Femur (tissue), 1 donor: Measurements from ENCODE around the gene AHRR.

Experiments used
- DNase-seq: peaks from one replicate; pipeline ENCODE4 v3.0.0-alpha.2; 2017

The AHRR gene

DNA sequence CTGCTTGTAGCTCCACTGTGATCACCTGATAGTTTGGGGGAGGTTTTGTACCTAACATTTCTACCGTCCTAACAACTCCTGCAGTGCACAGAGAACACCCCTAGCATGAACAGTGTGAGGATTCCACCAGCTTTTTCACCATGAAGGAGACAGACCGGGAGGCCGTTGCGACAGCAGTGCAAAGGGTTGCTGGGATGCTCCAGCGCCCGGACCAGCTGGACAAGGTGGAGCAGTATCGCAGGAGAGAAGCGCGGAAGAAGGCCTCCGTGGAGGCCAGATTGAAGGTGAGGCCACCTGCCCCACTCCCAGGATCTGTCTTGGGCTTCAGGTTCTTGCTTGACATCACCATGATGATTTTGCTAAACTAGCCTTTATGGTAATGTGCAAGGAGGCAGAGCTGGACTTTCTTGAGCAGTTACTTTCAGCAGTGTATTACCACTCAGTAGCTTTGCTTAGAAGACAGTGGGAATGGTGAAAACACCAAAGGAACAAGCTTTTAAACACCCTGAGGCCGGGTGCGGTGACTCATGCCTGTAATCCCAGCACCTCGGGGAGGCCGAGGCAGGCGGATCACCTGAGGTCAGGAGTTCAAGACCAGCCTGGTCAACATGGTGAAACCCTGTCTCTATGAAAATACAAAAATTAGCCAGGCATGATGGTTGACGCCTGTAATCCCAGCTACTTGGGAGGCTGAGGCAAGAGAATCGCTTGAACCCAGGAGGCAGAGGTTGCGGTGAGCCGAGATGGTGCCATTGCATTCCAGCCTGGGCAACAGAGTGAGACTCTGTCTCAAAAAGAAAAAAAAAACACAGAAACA lies 124.8 kb downstream of the AHRR start:
- DNase-seq = peak; percentile 10

DNA sequence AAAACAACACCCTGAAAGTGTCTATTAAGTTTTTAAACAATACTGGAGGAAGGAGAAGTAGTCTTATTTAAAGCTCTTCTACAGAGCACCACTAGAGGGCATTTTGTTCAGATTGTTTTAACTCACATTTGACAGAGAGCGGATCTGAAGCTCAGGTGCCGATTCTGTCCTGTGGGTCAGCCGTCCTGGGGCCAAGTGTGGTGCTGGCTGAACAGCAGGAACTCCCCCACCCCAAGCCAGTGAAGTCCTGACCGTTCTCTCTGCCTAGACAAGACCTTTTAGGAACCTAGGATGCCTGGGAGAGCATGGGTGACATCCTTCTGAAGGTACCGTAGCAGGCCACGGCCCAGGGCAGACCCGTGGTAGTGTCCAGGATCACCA lies 125.4 kb downstream of the AHRR start:
- peak; percentile 13 for DNase-seq

DNA sequence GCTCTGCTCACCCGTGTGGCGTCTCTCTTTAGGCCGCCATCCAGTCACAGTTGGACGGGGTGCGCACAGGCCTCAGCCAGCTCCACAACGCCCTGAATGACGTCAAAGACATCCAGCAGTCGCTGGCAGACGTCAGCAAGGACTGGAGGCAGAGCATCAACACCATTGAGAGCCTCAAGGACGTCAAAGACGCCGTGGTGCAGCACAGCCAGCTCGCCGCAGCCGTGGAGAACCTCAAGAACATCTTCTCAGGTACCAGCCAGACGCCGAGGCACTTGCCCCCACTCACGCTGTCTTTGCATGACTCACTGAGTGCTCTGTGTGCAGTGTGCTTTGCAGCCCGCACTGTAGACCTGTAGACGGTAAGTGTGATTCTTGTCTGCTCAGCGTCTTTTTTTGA lies 126.0 kb downstream of the AHRR start:
- DNase-seq = peak; percentile 14

DNA sequence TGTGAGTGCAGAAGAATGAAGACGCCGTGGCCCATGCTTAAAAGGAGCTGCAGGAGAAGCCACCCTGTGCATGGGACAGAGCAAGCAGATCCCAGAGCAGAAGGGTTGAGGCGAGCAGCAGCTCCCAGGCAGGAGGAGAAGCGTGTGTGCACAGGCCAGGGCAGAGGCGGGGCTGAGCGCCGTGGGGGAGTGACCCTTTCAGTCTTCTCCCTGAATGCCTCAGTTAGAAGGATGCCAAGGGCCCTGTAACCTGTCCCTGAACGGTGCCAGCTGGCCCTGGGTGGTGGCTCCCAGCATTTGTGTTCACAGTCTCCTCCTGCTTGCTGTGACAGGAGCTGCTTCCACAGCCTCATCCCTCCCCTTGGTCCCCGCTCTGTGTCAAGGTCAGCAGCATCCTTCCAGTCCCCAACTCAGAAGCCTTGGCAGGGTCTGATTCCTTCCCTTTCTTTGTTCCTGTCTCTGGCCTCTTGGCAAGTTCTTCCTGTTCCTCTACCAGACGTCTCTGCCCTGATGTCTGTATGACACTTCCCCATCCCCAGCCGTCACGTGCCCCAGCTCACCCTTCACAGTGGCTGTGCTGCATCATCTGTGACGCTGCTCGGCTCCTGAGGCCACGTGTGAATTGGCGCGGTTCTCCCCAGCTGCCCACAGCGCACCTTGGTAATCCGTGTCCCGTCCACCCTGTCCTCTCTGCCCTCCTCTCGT lies 126.7 kb downstream of the AHRR start:
- peak; percentile 48 for DNase-seq

DNA sequence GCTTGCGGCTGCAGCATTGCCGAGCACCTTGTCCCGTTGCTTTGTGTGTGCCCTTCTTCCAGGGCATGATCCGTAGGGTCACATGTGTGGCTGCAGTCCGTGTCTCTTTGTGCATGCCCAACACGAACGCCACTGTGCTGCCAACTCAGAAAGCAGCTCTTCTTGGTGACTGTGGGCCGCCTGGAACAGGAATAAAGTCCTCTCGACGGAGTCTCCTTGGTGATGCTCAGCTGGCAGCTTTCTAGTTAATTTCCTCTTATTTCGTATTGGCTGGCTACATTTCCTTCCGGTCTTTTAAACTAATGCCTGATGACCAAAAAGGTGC lies 127.2 kb downstream of the AHRR start:
- no peak for DNase-seq

DNA sequence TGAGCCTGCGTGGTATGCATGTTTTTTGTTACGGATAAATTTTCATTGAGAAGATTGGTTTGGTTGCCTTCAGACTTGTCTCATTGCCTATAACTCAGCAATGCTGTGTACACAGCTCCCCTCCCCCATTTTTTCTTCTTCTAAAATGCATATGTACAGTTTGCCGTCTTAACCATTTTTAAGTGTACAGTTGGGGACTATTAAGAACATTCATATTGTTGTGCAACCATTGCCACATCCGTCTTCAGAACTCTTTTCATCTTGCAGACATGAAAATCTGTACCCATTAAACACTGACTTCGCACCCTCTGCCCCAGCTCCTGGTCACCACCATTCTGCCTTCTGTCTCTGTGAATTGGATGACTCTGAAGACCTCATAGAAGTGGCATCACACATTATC lies 127.6 kb downstream of the AHRR start:
- no peak for DNase-seq

DNA sequence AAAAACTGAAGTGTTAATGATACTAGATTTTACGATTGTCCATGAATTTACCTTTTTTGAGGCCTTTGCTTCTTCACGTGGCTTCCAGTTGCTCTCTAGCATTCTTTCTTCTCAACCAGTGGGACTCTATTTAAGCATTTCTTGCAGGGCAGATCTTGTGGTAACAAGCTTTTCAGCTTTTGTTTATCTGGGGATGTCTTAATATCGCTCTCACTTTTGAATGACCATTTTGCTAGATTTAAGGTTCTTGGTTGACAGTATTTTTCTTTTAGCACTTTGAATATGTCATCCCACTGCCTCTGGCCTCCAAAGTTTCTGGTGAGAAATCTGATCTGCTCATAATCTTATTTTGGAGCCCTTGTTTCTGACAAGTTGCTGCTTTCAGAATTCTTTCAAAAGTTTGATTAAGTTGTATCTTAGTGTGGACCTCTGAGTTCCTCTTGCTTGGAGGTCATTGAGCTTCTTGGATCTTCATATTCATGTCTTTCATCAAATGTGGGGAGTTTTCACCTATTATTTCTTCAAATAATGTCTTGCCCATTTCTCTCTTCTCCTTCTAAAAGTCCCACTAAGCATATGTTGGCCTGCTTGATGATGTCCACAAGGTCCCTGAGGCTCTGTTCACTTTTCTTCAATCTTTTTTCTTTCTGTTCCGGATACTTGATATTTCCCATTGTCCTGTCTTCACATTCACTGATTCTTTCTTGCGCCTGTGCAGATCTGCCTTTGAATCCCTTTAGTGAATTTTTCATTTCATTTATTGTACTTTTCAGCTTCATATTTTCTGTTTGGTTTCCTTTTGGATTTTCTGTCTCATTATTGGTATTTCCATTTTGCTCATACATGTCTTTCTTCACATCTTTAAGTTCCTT lies 130.3 kb downstream of the AHRR start:
- no peak for DNase-seq

DNA sequence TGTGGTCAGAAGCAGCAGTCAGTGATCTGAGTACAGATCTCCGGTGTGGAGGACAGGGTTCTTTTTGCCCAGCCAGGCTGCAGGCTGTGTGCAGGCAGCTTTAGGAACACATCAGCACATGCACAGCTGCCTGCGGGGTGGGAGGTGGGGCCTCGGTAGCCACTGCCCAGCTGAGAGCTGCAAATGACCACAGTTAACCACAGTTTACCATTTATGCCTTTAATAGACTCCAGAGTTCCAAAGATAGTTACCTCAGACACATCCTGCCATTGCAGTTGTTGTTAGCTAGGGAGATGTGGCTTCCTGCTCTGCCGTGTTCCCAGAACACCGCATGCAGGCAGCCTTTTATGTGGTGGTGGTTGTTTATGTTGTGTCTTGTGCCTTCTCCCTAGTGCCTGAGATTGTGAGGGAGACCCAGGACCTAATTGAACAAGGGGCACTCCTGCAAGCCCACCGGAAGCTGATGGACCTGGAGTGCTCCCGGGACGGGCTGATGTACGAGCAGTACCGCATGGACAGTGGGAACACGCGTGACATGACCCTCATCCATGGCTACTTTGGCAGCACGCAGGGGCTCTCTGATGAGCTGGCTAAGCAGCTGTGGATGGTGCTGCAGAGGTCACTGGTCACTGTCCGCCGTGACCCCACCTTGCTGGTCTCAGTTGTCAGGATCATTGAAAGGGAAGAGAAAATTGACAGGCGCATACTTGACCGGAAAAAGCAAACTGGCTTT lies 131.6 kb downstream of the AHRR start:
- DNase-seq = peak; percentile 24

DNA sequence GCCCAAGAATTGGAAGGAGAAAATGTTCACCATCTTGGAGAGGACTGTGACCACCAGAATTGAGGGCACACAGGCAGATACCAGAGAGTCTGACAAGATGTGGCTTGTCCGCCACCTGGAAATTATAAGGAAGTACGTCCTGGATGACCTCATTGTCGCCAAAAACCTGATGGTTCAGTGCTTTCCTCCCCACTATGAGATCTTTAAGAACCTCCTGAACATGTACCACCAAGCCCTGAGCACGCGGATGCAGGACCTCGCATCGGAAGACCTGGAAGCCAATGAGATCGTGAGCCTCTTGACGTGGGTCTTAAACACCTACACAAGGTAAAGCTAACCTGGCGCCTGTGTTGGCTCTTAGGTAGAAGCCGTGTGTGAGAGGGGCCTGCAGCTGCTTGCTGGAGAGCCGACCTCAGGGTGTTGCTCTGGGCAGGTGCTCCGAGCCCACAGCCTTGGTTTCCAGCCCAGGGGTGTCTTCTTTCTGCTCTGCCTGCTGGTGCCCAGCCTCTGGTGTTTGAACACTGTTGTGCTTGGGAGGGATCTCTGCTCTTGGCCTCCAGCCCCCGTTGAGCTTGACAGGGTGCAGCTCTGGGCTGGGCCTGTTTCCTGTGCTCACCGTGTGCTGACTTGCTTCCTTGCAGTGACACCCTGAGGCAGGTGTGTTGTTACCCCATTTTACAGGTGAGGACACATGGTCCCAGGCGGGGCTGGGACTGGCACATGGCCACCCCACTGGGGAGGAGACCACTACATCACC lies 132.4 kb downstream of the AHRR start:
- DNase-seq = peak; percentile 11

DNA sequence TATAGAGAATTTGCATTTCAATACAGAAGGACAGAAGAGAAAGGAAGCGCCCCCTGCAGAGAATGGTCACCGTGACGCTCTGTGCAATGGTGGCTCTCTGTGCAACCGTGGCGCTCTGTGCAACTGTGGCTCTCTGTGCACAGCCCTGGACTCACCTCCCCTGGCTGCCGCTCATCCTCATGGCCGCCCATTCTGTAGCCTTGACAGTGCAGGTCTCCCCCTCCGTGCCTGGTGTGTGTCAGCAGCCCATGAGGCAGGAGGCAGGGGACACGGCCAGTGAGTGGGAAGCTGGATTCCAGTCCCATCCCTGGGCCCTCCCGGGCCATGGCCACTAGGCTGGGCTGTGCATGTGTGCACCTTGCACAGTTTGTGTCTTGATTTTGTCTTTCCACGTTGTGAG lies 133.4 kb downstream of the AHRR start:
- DNase-seq = no peak

DNA sequence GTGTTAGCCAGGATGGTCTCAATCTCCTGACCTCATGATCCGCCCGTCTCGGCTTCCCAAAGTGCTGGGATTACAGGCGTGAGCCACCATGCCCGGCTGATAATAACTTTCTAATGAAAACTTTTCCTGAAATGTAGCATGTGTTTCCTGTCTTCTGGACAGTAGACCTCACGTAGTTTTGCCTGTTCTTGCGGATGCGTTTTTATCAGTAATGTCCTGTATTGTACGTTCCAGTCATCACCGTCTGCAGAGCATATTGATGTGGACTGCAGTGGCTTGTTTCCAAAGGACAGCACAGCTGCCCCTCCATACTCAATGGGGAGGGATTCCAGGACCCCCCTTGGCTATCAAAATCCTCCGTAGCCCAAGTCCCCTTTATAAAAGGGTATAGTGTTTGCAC lies 134.3 kb downstream of the AHRR start:
- peak; percentile 10 for DNase-seq

DNA sequence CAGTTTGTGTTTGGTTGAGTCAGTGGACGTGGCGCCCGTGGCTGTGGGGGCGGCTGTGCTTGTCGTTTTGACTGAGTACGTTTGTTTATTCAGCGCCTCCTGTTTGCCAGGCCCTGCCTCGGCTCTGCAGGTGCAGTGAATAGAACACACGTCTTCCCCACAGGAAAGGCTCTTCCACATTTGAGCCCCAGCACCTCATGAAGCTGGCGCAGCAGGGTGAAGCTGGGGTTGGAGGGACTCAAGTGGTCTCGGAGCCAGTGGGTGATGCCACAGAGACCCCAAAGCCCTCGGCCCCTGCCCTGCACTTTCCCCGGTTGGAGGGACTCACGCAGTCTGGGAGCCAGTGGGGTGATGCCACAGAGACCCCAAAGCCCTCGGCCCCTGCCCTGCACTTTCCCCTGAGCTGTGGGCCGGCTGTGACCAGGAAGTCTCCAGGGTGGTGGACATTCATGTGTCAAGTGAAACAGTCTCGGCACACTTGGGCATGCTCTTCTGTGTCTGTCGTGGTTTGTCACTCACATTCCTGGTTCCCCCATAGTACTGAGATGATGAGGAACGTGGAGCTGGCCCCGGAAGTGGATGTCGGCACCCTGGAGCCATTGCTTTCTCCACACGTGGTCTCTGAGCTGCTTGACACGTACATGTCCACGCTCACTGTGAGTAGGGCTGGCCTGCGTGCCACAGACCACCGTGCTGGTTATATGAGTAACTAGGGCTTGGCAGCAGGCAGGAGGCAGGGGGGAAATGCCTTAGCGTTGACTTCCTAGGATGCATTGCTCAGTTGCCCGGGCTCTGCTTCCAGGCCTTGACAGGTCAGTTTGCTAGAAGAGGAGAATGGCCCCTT lies 135.1 kb downstream of the AHRR start:
- DNase-seq = peak; percentile 8

DNA sequence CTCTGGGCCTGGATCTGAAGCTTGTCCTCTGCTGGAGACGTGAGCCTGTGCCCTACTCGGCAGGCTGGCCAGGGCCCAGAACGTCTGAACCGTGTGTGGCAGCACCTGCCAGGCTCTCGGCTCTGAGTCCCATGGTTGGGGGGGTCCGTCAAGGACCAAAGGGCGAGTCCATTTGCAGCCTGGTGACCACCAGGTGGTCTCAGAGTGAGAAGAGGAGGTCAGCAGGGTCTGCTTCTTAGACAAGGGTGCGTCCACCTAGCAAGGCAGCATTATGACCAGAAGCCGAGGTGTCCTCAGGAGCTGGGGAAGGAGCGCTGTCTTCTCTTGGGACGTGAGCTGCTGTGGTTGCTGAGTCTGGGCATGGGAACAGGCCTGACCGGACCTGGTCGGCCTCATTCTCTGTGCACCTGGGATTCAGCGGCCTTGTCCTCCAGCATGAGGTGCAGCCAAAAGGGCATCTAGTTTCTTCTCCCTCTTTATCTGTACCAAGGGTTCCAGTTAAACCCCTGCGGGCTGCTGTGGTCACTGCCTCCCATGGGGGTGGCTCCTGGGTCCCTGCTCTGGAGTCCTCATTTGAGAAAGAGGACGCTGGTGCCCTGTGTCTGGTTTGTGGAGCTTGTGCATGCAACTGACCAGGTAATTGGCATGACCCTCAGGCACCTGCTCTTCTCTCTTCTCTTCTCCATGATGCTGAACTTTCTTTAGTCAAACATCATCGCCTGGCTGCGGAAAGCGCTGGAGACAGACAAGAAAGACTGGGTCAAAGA lies 135.9 kb downstream of the AHRR start:
- DNase-seq = peak; percentile 12

DNA sequence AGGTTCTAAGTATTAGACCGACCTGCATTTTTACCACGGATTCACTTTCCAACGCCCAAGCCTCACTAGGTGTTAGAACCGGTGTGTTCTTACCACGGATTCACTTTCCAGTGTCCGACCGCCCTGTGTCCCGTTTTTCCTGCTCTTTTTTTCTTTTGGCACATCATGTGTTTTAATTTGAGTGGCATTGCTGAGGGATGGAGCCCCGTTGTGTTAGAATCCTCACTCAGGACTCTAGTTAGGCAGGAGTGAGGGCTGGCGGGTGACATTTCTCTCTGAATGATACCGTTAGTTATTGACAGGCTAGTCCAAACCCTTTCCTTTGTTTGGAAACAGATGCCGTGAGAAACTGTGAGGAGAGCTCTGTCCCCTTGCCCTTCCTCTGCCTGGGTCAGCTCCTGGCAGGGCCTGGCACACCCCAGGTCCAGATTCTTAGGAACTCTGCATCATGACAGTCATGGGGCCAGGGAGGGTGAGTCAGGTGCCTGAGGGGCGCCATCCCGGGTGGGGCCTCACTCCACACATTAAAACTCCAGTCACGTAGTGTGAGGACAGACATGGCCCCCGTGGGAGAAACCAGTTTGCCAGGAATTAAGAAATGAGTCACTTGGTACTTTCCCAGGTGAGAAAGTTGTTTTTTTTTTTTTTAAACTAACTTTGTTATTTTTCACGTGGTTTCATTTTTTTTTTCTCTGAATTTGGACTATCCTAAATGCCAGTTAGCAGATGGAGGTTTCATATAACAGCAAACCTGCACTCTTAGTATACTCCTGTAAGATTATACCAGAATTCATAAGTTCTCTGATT lies 137.2 kb downstream of the AHRR start:
- DNase-seq = peak; percentile 13

DNA sequence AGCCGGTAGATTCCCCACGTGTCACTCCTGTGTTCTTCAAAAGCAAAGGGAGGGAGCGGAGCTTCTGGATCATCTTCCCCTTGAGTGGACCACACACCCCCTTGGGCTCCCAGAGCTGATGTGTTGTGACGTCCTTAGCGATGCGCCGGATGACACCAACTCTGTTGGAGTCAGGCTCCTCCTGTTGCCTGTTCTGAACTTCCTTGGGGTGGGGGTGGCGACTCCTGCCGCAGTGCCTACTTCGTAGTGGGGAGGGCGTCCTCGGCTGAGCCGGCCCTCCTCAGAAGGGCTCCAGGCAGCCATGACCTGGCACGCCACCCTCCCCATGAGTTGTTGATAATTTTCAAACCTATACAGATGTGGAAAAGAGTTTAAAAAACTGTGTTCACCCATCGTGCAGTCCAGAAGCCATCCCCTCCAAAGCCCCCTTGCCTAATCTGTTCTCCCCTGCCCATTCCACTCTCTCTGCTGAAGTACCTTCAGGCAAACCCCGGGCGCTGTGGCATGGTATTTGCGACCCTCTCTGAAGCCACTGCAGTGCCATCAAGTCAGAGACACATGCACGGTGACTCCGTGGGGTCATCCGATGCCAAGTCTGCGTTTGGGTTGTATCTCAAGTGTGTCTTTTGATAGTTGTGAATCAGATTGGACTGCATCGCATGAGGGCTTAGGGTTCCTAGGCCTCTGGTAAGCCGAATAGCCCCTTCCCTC lies 138.2 kb downstream of the AHRR start:
- peak; percentile 10 for DNase-seq

DNA sequence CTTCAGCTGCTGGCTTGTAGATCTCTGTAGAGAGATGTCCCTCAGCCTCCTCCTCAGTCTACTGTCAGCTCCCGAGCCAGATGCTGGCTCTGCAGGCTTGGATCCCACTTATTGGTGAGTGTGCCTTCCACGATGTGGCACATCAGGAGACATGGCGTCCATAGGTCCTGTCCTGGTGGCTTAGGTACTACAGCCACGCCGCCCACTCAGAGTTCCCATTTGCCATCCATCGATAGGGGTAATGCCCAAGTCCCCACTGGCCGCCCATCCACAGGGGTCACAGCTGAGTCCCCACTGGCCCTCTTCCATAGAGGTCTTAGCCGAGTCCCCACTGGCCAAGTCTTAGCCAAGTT lies 138.7 kb downstream of the AHRR start:
- DNase-seq = no peak

DNA sequence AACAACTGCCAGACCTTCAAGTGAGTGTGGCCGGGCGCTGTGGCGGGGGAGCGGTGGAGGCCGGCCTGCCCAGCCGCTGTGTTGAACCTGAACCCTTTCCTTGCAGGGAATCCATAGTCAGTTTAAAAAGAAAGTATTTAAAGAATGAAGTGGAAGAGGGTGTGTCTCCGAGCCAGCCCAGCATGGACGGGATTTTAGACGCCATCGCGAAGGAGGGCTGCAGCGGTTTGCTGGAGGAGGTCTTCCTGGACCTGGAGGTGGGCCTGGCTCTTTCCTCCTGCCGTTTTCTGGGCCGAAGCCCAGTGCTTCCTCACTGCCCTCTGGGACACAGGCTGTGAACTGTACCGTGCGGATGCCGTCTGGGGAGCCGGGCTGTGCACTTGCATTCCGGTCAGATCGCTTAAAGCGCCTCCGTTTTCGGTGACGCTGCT lies 140.6 kb downstream of the AHRR start:
- peak; percentile 13 for DNase-seq

DNA sequence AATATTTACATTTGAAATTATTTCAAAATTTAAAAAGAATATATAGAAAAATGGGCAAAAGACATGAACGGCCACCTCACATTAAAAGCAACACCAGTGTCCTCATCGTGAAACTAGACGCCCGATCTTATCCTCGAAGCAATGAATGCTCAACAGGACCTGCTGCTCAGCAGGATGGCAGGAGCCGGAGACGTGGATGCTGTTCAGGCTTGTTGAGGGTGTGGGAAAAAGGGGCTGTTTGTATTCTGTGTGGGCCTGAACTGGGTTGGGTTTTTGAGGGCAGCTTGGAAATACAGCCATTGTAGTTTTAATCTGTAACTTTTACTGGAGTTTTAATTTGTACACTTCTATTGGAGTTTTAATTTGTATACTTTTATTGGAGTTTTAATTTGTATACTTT lies 141.8 kb downstream of the AHRR start:
- DNase-seq = no peak

DNA sequence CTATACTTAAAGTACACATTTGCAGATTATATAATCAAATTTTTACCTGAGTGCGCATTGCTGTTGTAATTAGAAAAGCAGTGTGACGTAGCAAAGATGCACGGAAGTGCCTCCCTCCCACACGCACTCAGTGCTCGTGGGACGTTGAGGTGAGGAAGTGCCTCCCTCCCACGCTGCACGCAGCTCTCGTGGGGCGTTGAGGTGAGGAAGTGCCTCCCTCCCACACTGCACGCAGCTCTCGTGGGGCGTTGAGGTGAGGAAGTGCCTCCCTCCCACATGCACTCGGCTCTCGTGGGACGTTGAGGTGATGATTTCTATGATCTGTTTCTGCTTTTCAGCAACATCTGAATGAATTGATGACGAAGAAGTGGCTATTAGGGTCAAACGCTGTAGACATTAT lies 142.4 kb downstream of the AHRR start:
- peak; percentile 5 for DNase-seq
